ENCODE measurements around the gene CMBL.
A peak's percentile ranks its signal among the peaks of the same experiment; 100 is the strongest.
"Not testable (repeated sequence)": the region's sequence is repeated elsewhere in the genome, so short reads cannot be mapped to it uniquely, and the experiment has no call there.

The CMBL gene

GRCh38 chr5:10285362-10285761 is 22.3 kb downstream of the CMBL start:
- DNase-seq (ENCODE audit: low read depth), result not testable (repeated sequence)

DNA sequence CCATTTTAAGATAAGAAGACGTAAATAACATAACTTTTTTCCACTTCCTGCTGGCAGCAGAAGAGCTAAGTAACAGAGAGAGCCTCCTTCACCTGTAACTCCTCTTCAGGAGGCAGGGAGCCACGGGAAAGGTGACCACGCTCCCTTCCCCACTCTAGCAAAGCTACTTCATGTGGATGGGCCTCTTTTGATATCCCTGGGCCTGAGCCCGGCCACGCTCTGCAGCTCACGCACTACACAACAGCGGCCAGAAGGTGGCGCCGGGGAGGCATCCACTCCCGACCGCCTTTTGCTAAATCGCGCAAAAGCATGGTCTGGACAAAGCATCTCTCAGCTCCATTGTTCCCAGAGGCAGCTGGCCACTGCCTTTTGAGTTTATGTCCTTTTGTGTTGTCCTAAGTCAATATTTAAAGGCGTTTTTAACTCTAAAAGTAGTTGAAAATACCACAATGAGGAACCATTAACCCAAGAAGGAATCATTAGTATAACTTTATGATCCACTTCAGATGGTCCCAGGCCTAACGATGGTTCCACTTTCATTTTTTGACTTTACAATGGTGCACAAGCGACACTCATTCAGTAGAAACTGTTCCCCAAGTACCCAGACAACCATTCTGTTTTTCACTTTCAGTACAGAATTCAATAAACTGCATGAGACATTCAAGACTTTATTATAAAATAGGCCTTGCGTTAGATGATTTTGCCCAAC is 23.6 kb downstream of the CMBL start:
- peak; percentile 65 for DNase-seq (ENCODE audit: low read depth)

- no peak for DNase-seq (ENCODE audit: low read depth)
Measured at GRCh38 chr5:10279925-10280720, 27.6 kb downstream of the CMBL start.

- no peak for DNase-seq (ENCODE audit: low read depth)
Measured at GRCh38 chr5:10279328-10279727, 28.4 kb downstream of the CMBL start.

- no peak for DNase-seq (ENCODE audit: low read depth)
Measured at GRCh38 chr5:10278658-10279279, 28.9 kb downstream of the CMBL start.

- DNase-seq (ENCODE audit: low read depth), result no peak
Measured at GRCh38 chr5:10277773-10278630, 29.7 kb downstream of the CMBL start.

GRCh38 chr5:10276691-10277090 is 31.0 kb downstream of the CMBL start:
- DNase-seq (ENCODE audit: low read depth), result no peak

DNA sequence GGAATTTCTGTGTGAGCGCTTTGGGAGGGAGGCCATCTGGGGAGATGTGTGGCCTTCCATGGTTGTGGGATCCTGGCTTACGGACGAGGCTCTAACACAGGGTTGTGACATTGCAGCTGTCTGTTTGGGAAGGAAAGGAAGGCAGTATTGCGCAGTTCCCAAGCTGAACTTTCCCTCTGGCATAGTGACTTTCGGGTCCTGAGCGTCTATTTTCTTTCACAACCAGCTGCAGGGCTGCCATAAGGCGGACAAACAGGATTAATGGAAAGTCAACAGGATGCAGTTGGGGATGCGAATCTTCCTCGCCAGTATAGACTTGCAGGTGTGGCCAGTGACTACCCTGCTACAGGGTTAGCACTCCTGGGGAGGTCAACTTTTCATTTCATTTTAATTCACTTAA is 31.7 kb downstream of the CMBL start:
- no peak for DNase-seq (ENCODE audit: low read depth)

GRCh38 chr5:10275460-10275859 is 32.2 kb downstream of the CMBL start:
- DNase-seq (ENCODE audit: low read depth), result no peak

DNA sequence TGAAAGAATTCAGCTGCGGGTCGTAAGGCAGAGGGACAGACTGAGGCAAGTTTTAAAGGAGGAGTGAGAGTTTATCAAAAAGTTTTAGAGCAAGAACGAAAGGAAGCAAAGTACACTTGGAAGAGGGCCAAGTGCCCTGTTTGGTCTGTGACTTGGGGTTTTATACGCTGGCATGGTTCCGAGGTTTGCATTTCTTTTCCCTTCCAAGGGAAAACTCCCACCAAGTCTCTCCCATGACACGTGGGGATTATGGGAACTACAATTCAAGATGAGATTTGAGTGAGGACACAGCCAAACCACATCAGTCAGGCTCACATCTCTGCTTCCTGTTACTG is 34.9 kb downstream of the CMBL start:
- not testable (repeated sequence) for DNase-seq (ENCODE audit: low read depth)

GRCh38 chr5:10272053-10272874 is 35.4 kb downstream of the CMBL start:
- no peak for DNase-seq (ENCODE audit: low read depth)

DNA sequence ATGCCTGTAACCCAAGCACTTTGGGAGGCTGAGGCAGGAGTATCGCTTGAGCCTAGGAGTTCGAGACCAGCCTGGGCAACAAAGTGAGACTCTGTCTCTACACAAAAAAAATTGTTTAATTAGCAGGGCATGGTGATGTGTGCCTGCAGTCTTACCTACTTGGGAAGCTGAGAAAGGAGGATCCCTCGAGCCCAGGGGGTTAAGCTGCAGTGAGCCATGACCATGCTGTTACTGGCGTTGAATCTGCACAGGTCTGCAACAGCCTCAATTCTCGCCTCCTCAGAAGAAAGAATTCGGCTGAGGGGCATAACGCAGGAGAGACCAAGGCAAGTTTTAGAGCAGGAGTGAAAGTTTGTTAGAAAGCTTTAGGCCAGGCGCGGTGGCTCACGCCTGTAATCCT is 39.6 kb downstream of the CMBL start:
- no peak for DNase-seq (ENCODE audit: low read depth)

- no peak for DNase-seq (ENCODE audit: low read depth)
Measured at GRCh38 chr5:10266839-10267238, 40.9 kb downstream of the CMBL start.

DNA sequence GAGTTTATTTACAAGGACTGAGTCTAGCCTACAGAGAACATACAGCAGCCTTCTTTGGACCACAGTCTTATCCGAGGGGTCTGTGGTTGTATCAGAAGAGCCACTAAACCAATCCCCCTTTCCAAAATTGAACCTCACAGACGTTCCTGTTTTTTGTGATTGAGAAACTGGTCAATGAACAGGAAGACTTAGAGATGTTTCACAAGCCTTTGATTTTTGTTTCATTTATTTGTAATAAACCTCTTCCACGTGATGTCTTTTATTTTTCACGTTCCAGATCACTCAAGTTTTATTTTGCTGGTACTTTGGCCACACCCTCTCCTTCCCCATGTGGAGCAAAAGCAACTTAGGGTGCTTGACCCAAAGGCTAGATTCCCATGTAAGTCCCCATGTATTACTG is 41.6 kb downstream of the CMBL start:
- no peak for DNase-seq (ENCODE audit: low read depth)

- DNase-seq (ENCODE audit: low read depth), result no peak
Measured at GRCh38 chr5:10265245-10266109, 42.2 kb downstream of the CMBL start.

- no peak for DNase-seq (ENCODE audit: low read depth)
Measured at GRCh38 chr5:10264604-10265003, 43.1 kb downstream of the CMBL start.

DNA sequence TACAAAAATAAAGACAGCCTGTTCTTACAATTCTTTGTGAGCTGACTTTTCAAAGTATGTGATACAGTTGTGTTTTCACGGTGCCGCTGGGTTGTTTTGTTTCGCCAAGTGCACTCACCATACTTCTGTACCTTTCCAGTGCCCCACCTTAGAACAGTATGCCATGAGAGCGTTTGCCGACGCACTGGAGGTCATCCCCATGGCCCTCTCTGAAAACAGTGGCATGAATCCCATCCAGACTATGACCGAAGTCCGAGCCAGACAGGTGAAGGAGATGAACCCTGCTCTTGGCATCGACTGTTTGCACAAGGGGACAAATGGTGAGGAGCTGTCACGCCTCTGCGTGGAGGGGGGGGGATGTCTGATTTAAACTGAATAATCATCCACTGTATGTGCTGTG is 44.7 kb downstream of the CMBL start:
- no peak for DNase-seq (ENCODE audit: low read depth)

- DNase-seq (ENCODE audit: low read depth), result no peak
Measured at GRCh38 chr5:10262121-10262774, 45.5 kb downstream of the CMBL start.

DNA sequence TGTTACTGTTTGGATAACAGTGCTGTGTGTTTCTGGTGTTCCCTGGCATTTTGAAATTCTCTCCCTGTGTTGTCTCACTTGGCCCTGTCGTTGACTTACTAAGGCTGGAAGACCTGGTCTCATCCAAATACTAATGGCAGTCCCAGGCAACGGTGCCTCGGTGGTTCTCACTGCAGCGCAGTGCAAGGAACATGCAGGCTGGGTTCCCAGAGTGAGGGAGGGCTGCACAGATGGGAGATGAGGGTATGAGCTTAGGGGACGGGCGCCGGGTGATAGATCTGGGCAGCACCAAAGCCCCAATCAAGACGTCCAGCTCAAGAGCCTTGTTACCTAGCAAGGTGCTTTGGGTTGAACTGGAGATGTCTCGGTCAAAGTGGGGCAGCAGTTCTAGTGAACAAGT is 46.6 kb downstream of the CMBL start:
- DNase-seq (ENCODE audit: low read depth), result no peak

DNA sequence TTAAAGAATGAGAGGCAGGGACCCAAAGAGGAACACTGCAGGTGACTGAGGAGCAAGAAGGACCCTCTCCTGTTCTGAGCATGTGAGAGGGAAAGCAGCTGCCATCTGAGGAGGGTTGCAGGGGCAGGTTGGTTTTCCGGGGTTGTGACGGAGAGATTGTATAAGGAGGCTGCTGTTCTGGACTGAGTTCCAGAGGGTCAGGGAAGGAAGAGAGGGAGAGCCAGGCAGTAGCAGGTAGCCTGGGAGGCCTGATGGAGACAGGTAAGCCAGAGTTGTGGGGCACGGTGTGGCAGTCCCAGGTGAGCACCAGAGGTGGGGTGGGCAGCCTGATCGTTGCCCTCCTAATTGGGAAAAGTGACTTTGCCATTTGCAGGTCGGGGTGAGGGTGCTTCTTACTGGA is 47.8 kb downstream of the CMBL start:
- DNase-seq (ENCODE audit: low read depth), result no peak
